ENCODE results near the gene SNRNP48. TPM values are rescaled to one million over a fixed set of nuclear protein-coding genes. Genes with fewer than 3 reads are reported as not detected.

Gene SNRNP48
- total RNA-seq, 1 experiment from 2014 or later: 29.1 TPM

GRCh38 chr6:7557652-7558051 is 32.3 kb upstream of the SNRNP48 start:
- Mint-ChIP-seq H3K27me3 (ENCODE audit: insufficient read depth, unreplicated experiment) (no peaks in the 10 kb centered on the region), H3K9me3 (ENCODE audit: unreplicated experiment) (no peaks in the 10 kb centered on the region), H3K4me1 (ENCODE audit: low read depth, unreplicated experiment) (peaks cover 40% of the 10 kb centered on the region), H3K36me3 (ENCODE audit: insufficient read depth, unreplicated experiment) (peaks cover 84% of the 10 kb centered on the region), H3K27ac (ENCODE audit: unreplicated experiment) (peak overlapping the region; percentile 55), H3K4me3 (ENCODE audit: unreplicated experiment) (no peak overlapping the region)
- POLR2A ChIA-PET: no interaction called here
- no peak for TF ChIP-seq CTCF (IDR thresholded peaks at IDR 0.05; ENCODE audit: insufficient read depth in 1 of 2, low read depth in 1 of 2, low read length in 1 of 2, severe bottlenecking in 1 of 2, unreplicated experiment in 1 of 2)
- intact Hi-C loops (cut with micrococcal nuclease; ENCODE audit: unreplicated experiment): no loop called here
- no peak for DNase-seq
- no TSS peak for BruUV-seq (replicated peaks)
- Histone ChIP-seq H3K27me3 (replicated peaks; ENCODE audit: control insufficient read depth, insufficient read depth, low read length) (no peaks in the 10 kb centered on the region), H3K4me3 (ENCODE audit: low read depth, low read length) (no peak overlapping the region), H3K4me1 (peaks cover 50% of the 10 kb centered on the region), H3K36me3 (ENCODE audit: control insufficient read depth, insufficient read depth, low read length) (peaks cover 7% of the 10 kb centered on the region), H3K9me3 (no peaks in the 10 kb centered on the region)
- CTCF ChIA-PET: no interaction called here

- no peaks in the 10 kb centered on the region for H3K27me3 Mint-ChIP-seq (ENCODE audit: insufficient read depth, unreplicated experiment)
- H3K36me3 ChIP-seq (ENCODE audit: control insufficient read depth, insufficient read depth, low read length): peaks cover 7% of the 10 kb centered on the region; the same call in 1 of the 2 replicates
- H3K27me3 ChIP-seq (replicated peaks; ENCODE audit: control insufficient read depth, insufficient read depth, low read length): no peaks in the 10 kb centered on the region
- no peak overlapping the region for H3K27ac Mint-ChIP-seq (ENCODE audit: unreplicated experiment)
- no peaks in the 10 kb centered on the region for H3K9me3 Mint-ChIP-seq (ENCODE audit: unreplicated experiment)
- no peak overlapping the region for H3K4me3 Mint-ChIP-seq (ENCODE audit: unreplicated experiment)
- BruUV-seq (replicated peaks): no TSS peak
- peaks cover 84% of the 10 kb centered on the region for H3K36me3 Mint-ChIP-seq (ENCODE audit: insufficient read depth, unreplicated experiment)
- DNase-seq: no peak
- CTCF ChIA-PET: no interaction called here
- peaks cover 46% of the 10 kb centered on the region for H3K4me1 ChIP-seq
- intact Hi-C loops (cut with micrococcal nuclease; ENCODE audit: unreplicated experiment): no loop called here
- H3K4me1 Mint-ChIP-seq (ENCODE audit: low read depth, unreplicated experiment): peaks cover 35% of the 10 kb centered on the region
- POLR2A ChIA-PET: interaction anchor here (0.6 to 1.3 kb wide), 2 partner anchors 10 to 22 kb away, joined by 3 to 5 read pairs; no protein-coding TSS in a partner anchor
- H3K4me3 ChIP-seq (ENCODE audit: low read depth, low read length): no peak overlapping the region
- no peaks in the 10 kb centered on the region for H3K9me3 ChIP-seq
- no peak for TF ChIP-seq CTCF (IDR thresholded peaks at IDR 0.05; ENCODE audit: insufficient read depth in 1 of 2, low read depth in 1 of 2, low read length in 1 of 2, severe bottlenecking in 1 of 2, unreplicated experiment in 1 of 2)
Observed at GRCh38 chr6:7558781-7559180, 31.2 kb upstream of the SNRNP48 start.

- peaks cover 86% of the 10 kb centered on the region for H3K36me3 Mint-ChIP-seq (ENCODE audit: insufficient read depth, unreplicated experiment)
- DNase-seq: no peak
- TSS peak; percentile 72 for BruUV-seq (replicated peaks)
- TF ChIP-seq CTCF (IDR thresholded peaks at IDR 0.05; ENCODE audit: insufficient read depth in 1 of 2, low read depth in 1 of 2, low read length in 1 of 2, severe bottlenecking in 1 of 2, unreplicated experiment in 1 of 2): no peak
- intact Hi-C loops (cut with micrococcal nuclease; ENCODE audit: unreplicated experiment): no loop called here
- H3K4me3 ChIP-seq (ENCODE audit: low read depth, low read length): no peak overlapping the region
- no peaks in the 10 kb centered on the region for H3K27me3 ChIP-seq (replicated peaks; ENCODE audit: control insufficient read depth, insufficient read depth, low read length)
- H3K9me3 Mint-ChIP-seq (ENCODE audit: unreplicated experiment): no peaks in the 10 kb centered on the region
- H3K27ac Mint-ChIP-seq (ENCODE audit: unreplicated experiment): peak overlapping the region; percentile 20
- peaks cover 42% of the 10 kb centered on the region for H3K4me1 ChIP-seq
- peak overlapping the region; percentile 15 for H3K4me3 Mint-ChIP-seq (ENCODE audit: unreplicated experiment)
- H3K9me3 ChIP-seq: no peaks in the 10 kb centered on the region
- H3K36me3 ChIP-seq (ENCODE audit: control insufficient read depth, insufficient read depth, low read length): peaks cover 9% of the 10 kb centered on the region
- POLR2A ChIA-PET: interaction anchor here (0.6 to 1.3 kb wide), 2 partner anchors 11 to 22 kb away, joined by 3 to 5 read pairs; no protein-coding TSS in a partner anchor
- peaks cover 31% of the 10 kb centered on the region for H3K4me1 Mint-ChIP-seq (ENCODE audit: low read depth, unreplicated experiment)
- H3K27me3 Mint-ChIP-seq (ENCODE audit: insufficient read depth, unreplicated experiment): no peaks in the 10 kb centered on the region
- CTCF ChIA-PET: no interaction called here
Observed at GRCh38 chr6:7559196-7559595, 30.8 kb upstream of the SNRNP48 start.

Data from Caco-2 (cell line).